Activated CD4-positive, alpha-beta T cell treated with anti-CD3 and anti-CD28 coated beads, Interleukin-2, amount 50 U/mL, for 24 hours (primary cell): ENCODE results near the gene HOXD10.

Source experiments
- DNase-seq, 2 donors: peaks; one replicate each; pipeline ENCODE4 v3.0.0-alpha.2; 2020; ENCODE audit warnings: low read depth in 1 of 2, low spot score in 1 of 2

HOXD10 gene

DNA sequence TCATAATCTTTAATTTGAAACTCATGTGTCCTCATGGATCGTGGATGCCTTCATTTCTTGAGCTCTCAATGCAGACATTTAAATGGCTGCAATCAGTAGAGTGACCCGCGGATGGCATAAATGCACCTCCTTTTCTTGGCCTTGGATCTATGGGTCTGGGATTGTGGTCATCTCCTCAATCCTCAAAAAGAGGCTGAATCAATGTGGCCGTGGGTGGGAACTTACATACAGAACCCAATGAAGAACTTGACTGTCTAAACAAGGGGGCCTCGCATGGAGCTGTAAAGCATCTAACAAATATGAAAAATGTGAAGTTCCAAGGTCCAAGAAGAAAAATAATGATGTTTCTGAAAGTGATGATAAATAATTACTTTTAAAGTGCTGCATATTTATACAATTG, 21.2 kb upstream of the HOXD10 start:
- DNase-seq = no peak

DNA sequence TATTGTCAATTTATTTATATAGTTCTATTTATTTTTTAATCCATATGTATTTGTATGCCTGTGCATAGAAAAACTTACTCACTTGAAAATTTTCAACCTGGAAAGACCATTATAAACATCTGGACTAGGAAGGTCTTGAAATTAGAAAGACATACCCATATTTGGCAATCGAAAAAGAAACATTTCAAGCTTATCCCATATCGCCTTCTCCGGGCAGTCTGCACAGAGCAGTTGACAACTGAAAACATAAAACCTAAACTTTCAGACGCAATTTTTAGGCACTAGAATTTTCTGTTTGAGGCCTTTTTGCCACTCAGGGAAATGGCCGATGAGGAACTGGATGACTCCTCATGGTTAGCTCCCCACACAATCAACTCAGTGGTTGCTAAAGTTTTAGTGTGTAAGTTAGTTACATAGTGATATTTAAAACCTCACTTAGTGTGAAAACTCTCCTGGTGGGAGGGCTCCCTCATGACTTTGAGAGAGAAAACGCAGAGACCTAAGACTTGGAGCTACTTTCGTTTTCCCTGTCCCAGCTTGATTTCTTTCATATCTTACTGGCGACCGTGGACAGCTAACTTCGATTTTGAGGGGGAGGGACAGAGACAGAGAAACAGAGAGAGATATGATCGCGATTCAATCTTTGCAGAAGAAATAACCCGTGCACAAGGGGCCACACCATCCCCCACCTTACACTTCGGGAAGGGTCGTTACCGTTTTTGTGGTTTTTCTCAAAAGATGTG, 20.2 kb upstream of the HOXD10 start:
- no peak for DNase-seq

DNA sequence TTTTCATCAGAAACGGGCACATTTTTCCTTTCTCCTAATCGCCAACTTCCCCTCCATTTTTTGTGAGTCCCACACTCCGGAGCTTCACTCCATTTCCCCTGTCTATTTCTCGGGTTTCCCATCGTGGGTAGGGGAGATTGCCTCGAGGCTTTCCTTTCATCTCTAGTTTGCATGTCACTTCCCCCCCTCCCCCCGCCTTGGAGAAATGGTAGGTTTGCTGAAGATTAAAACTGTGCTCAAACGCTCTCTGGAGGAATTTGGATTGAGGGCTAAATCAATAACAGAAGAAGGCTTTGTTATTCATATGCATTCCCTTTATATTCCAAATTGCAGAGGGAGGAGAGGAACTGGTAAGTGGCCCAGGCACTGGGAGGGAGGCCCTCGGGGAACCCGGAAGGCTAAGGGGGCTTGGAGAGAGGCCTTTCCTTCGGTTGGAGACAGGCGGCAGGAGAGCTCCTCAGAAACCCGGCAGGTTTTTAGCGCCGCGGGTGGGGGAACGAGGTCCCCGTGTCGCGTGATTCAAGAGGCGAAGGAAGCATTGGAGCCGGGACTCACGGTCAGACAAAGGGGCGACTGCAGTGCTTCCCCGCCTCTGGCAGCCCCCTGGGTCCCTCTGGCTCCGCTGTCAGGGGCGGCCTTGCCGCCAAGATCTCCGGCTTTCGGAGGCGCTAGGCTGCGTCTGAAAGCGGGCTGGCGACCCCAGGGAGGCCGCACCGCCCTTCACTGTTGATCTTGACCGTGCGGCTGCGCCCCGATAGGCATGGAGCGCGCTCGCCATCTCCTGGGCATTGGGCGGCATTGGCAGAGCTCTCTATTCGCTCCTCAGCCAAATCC, 19.4 kb upstream of the HOXD10 start:
- peak; percentile 35 to 45 for DNase-seq

DNA sequence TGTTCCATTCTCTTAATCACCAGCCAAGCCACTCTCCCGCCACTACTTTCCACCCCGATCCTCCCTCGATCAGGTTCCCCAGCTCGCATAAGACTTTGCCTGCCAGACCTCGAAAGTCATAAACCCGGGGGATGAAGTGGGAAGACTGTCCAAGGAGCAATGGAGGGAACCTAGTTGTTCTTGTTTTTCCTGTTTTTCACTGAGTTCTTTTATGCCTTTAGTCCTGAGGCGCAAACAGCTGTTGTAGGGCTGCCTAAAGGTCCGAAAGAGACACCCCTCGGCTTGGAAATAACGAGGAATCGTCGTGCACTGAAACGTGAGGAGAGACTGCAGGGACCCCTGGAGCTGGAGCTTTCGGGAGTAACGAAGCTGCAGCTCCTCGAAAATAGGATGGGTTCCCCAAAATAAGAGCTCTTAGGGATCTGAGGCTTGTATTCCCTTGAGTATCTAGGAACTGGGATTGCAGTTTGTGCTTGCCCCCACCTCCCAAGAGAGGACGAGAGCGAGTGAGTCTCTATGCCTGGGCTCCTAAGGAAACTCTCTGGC, 18.7 kb upstream of the HOXD10 start:
- DNase-seq = no peak

GRCh38 chr2:176098366-176099158, 18.0 kb upstream of the HOXD10 start:
- no peak for DNase-seq

DNA sequence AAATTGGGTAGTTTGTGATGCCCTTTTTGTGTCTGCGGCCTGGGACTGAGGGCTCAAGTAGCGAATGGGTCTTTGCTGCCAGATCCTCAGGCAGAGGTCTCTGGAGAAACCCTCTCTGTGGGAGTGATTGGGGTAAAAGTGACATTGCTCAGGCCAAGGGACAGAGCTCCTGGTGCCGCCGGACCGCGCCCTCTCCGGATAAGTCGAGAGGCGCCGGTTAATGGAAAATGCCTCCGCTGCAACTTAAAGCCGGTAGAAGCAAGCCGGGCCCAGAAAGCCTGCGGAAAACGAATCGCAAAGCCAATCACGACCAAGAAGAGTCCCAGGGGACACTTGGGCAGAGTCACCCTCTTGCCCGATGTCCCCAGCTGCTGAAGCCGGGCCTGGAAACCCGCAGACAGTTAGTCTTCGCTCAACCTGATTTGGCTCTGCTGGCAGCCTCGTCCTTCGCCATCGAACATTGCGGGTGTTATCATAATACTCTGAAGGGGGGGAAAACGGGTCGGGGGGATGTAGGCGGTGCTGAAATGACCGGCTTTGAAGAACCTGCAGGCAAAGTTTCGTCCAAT, 17.3 kb upstream of the HOXD10 start:
- DNase-seq = no peak

- no peak for DNase-seq
Measured at GRCh38 chr2:176099728-176100546, 16.6 kb upstream of the HOXD10 start, which contains the start of gene HOXD12. Gene HOXD12 (plus strand): TSS chr2:176099795. CDS start chr2:176099802, 7 bp downstream.

GRCh38 chr2:176100547-176101140, 15.9 kb upstream of the HOXD10 start:
- no peak for DNase-seq

- no peak for DNase-seq
Measured at GRCh38 chr2:176101216-176101830, 15.3 kb upstream of the HOXD10 start.

- no peak for DNase-seq
Measured at GRCh38 chr2:176101842-176102241, 14.7 kb upstream of the HOXD10 start.

DNA sequence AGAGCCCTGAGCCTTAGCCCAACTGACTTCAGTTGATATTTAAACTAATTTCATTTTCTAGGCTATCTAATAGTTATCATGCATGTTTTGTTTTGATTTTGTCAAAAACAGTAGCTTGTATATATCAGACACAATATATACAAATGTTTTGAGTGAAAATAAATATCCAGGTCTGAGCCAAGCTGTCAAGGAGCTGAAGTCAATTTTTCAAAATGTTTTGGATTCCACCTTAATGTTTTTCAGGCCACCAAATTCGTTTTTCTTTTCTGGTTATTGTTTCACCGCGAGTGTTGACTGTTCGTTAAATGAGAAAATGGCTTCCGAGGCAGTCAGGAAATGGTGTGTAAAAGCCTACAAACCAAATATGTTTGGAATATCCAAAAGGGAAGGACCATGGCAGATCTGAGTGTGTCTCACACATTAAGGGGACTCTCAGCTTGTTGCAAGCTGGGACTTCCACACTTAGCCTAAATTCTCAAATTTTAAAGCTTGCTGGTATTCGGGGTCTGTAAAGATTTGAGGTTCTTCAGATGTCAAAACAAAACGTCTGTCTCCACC, 14.2 kb upstream of the HOXD10 start:
- no peak for DNase-seq

- DNase-seq = no peak
Measured at GRCh38 chr2:176103194-176103593, 13.4 kb upstream of the HOXD10 start.

DNA sequence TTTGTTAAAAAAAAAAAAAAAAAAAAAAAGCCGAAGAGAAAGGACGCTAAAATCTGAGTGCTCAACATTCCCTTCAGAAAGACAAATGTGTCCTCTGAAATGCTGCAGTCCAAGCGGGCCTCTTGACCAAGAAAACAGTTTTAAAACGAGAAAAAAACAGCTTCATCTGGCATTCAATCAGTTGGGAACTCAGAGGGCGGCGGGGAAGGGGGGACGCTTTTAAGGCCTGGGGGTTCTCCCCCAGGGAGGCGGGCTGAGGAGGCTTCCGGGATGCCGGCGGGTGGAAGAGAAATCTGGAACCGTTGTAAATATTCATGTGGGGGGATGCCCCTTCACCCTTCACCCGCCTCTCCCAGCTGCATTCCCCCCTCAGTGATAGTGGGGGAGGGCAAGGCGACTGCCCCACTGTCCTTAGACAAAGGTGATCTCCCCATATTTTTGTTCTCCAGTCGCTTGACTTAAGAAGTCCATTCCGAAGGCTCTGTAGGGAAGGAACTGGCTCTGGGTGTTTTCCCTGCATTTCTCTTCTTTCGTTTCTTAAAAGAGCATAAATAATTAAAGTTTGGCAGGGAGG, 12.7 kb upstream of the HOXD10 start:
- no peak for DNase-seq

DNA sequence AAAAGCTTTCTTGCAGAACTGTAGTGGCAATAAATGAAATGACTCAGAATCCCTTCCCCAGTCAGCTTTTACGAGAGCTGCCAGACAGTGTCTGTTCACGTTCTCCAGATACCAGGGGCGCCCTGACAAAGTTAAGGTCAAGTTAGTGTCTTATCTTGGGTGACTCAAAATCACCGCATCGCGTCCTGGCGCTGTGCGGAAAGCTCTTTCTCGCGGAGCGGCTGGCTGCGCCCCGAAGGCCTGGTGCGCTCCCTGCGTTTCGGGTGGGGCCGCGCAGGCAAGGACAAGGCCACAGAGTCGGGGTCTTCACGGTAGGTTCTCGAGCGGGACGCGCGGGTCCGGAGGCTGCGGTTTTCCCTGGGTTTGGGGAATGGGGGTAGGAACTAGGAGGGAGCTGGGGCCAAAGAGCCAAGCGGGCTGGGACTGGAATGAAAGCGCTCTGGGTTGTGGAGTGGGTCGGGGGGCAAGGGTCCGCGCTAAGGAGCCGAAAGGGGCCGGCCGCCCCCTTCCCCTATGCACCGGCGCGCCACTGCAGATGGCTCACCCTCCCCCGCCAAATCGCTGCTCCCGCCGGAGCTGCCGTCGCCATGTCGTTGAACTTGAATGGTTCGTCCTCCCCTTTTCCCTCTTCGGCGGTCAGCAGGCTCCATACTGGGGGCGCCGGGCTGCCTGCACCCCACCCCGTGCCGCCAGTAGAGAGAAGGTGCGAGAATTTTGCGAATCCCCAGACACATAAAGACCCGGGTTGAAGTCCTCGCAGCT, 12.1 kb upstream of the HOXD10 start:
- no peak for DNase-seq

DNA sequence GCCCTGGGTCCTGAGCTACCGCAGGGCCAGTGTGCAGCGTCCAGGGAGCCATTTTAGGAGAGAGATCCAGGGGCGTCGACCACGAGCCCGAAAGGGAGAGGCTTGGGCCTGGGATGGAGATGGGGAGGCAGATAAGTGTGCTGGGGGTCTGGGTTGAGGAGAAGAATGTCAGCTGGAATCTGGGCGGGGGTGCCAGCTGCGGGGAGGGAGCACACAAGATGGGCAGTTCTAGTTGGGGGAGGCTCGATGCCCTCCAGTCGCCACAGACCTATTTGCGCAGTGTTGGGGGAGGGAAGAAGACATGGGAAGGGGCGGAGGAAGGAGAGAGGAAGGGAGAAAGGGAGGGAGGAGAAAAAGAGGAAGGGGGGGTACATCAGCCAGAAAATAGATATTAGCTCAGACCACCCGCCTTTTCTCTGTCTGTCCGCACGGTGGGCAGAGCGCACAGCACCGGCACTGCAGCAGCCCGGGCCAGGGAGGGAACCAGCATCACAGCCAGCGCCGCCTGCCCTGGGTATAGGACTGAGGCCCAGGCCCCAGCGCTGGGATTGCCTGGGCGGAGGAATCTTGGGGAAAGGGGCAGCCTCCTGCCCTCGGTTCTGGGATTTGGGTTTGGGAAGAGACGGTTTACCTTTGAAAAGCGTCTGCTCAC, 11.4 kb upstream of the HOXD10 start:
- DNase-seq = no peak

DNA sequence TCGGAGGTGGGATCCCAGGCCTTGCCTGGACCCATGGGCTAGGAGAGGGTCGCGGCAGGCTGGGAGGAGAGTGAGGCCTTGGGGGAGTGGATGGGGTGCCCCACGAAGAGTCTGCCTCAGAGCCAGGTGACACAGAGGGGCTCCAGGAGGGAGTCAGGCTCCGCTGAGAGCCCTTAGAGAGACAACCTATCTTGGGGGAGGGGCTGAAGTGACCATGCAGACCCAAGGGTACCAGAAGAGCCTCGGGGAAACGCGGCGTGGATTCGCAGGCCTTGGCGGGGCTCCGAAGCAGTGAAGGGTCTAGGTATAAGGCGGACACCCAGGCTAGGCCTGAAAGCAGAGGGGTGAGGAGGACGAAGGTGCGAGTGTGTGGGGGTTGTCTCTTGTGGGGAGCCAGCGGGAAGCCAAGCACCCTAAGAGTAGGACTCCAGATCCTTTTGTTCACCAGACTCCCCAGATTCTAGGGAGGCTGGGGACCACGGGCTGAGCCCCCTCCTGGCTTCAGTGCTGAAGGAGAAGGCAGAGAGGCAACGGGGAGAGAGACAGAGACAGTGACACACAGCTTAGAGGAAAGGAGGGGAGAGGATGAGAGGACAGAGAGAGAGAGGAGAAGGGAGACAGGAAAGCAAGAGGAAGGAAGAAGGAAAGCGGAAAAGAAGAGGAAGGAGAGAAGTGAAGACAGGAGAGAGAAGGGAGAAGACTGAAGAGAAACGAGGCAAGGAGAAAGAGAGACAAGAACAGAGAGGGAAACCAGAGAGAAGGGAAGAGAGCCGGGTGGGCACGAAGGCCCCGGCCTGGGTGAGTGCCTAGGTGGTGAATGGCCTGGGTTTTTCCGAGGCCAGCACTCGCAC, 10.6 kb upstream of the HOXD10 start:
- no peak for DNase-seq
